DND-41 (cell line): ENCODE measurements around the gene GNPTG.

Experiments used
- CTCF ChIP-seq: IDR thresholded peaks from 2 replicates; pipeline ENCODE4 v1.5.1; 2012; ENCODE audit warnings: borderline replicate concordance, low read length, moderate library complexity, mild to moderate bottlenecking; ENCODE audit not compliant: poor library complexity, severe bottlenecking; ENCODE audit errors: extremely low read depth
- EZH2 ChIP-seq: IDR thresholded peaks from 3 replicates; pipeline ENCODE4 v1.6.1; 2012; ENCODE audit warnings: borderline replicate concordance, low read depth, mild to moderate bottlenecking, moderate library complexity, low read length, inconsistent platforms; ENCODE audit not compliant: severe bottlenecking

GRCh38 chr16:1308036-1308976 lies 43.4 kb upstream of the GNPTG start:
- TF ChIP-seq CTCF (no peak), EZH2 (no peak)
